ENCODE results near the gene MMP25. TPM values are rescaled to one million over a fixed set of nuclear protein-coding genes. Genes with fewer than 3 reads are reported as not detected.

Gene MMP25
- total RNA-seq, 3 donors from 2014 or later (not counting 1 experiment from before 2014, with no cell fraction given), result 2.0 to 62.2 (median 5.6) TPM

DNA sequence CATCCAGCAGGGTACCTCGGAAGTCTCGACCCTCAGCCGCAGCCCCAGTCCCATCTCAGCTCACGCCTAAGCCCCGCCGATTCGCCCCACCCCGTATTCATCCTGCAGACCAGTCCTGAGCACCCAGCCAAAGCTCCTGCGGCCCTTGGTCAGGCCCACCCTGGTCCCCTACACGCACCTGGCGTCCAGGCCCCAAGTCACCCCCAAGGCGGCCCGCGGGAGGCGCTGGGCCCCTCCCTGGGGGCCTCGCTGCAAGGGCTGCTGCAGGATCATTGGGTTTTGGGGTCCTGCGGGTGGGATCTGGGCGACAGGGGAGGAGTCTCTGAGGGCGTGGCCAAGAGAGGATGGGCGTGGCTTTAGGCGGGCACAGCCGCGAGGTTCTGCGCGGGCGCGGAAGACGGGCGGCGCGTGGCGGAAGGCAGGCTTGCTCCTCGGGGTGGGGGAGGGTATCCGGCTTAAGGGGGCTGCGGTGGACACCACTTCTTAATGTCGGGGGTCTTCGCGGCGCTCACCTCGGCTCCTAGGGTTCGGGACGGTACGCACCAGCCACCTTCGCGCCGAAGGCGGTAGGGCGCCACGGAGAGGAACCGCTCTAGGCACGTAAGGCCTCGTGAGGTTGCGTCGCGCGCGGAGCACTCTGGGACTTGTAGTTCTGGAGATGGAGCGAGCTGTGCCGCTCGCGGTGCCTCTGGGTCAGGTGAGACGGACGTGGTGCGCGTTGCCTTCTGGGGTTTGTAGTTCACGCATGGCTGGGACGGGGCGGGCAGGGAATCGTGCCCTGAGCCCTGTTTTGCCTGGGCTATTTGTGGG is 22.5 kb upstream of the MMP25 start, which contains the start of the genes HCFC1R1 and THOC6:
Gene HCFC1R1 (minus strand): TSS at position 274 of the 810 bp plus-strand sequence. CDS start 1 bp downstream, at position 273.
Gene THOC6 (plus strand): TSS at position 367 of the 810 bp plus-strand sequence. CDS start 292 bp downstream, at position 659.
- no peaks in the 10 kb centered on the region for H3K9me3 ChIP-seq (ENCODE audit: control insufficient read depth, insufficient read depth, low read length)
- ATAC-seq, result peak; percentile 68 to 92 (median 83)
- peaks cover 69% of the 10 kb centered on the region for H3K4me1 ChIP-seq (ENCODE audit: control insufficient read depth, insufficient read depth, low read length)
- WGBS (ENCODE audit: insufficient coverage), result under 1% methylated on average over 69 of the region's 69 CpGs
- peaks cover 0 to 5% of the 10 kb centered on the region in 2 donors for H3K27me3 Mint-ChIP-seq (ENCODE audit: low read depth in 2 of 2)
- H3K27ac ChIP-seq (ENCODE audit: low read length), result peak within 1 kb of the TSS; percentile 86
- peaks cover 35 to 60% of the 10 kb centered on the region in 2 donors for H3K4me1 Mint-ChIP-seq
- no peaks in the 10 kb centered on the region for H3K36me3 Mint-ChIP-seq
- intact Hi-C loops (cut with micrococcal nuclease), result no loop called here
- H3K36me3 ChIP-seq (ENCODE audit: control insufficient read depth, insufficient read depth, low read length), result peaks cover 15% of the 10 kb centered on the region
- H3K4me3 Mint-ChIP-seq, result peak within 1 kb of the TSS; percentile 94
- TF ChIP-seq, protein P1, sequence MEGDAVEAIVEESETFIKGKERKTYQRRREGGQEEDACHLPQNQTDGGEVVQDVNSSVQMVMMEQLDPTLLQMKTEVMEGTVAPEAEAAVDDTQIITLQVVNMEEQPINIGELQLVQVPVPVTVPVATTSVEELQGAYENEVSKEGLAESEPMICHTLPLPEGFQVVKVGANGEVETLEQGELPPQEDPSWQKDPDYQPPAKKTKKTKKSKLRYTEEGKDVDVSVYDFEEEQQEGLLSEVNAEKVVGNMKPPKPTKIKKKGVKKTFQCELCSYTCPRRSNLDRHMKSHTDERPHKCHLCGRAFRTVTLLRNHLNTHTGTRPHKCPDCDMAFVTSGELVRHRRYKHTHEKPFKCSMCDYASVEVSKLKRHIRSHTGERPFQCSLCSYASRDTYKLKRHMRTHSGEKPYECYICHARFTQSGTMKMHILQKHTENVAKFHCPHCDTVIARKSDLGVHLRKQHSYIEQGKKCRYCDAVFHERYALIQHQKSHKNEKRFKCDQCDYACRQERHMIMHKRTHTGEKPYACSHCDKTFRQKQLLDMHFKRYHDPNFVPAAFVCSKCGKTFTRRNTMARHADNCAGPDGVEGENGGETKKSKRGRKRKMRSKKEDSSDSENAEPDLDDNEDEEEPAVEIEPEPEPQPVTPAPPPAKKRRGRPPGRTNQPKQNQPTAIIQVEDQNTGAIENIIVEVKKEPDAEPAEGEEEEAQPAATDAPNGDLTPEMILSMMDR (IDR thresholded peaks at IDR 0.05), result no peak
- peak within 1 kb of the TSS; percentile 91 to 92 for H3K27ac Mint-ChIP-seq
- H3K4me3 ChIP-seq (ENCODE audit: low read length), result peak within 1 kb of the TSS; percentile 78
- peaks cover 4% of the 10 kb centered on the region for H3K27me3 ChIP-seq (ENCODE audit: control insufficient read depth, insufficient read depth, low read length)
- H3K9me3 Mint-ChIP-seq, result no peaks in the 10 kb centered on the region
- peak; percentile 91 to 99 for DNase-seq

DNA sequence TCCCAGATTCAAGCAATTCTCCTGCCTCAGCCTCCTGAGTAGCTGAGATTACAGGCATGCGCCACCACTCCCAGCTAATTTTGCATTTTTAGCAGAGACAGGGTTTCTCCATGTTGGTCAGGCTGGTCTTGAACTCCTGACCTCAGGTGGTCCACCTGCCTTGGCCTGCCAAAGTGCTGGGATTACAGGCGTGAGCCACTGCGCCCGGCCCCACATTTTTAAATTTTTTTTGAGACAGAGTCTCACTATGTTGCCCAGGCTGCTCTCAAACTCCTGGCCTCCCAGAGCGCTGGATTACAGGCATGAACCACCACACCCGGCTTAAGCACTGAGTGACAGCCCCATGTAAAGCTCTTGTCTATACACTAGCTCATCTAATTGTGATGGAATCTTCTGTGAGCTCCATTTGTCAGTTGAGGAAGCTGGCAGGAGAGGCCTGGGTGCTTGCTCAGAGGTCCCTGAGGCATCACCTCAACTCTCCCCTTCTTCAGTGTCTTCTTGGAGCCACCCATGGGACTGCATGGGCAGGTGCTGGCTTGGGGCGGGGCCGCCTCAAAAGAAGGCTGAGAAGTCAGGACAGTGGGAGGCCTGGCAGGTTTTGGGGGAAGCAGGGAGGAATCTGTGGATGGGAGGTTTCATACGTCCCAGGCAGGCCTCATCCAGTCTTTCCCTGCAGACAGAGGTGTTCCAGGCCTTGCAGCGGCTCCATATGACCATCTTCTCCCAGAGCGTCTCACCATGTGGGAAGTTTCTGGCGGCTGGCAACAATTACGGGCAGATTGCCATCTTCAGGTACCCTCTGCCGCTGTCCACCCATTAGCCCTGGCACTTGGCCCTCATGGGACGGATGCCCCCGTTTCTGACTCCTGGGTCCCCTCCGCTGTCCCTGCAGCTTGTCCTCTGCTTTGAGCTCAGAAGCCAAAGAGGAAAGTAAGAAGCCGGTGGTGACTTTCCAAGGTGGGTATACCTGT is 21.0 kb upstream of the MMP25 start:
- intact Hi-C loops (cut with micrococcal nuclease), result no loop called here
- no peak overlapping the region for H3K27ac Mint-ChIP-seq
- Histone ChIP-seq H3K4me1 (ENCODE audit: control insufficient read depth, insufficient read depth, low read length) (peaks cover 69% of the 10 kb centered on the region), H3K4me3 (ENCODE audit: low read length) (no peak overlapping the region), H3K36me3 (ENCODE audit: control insufficient read depth, insufficient read depth, low read length) (peaks cover 15% of the 10 kb centered on the region), H3K9me3 (ENCODE audit: control insufficient read depth, insufficient read depth, low read length) (no peaks in the 10 kb centered on the region), H3K27ac (ENCODE audit: low read length) (no peak overlapping the region), H3K27me3 (ENCODE audit: control insufficient read depth, insufficient read depth, low read length) (peaks cover 15% of the 10 kb centered on the region)
- H3K9me3 Mint-ChIP-seq, result no peaks in the 10 kb centered on the region
- H3K4me3 Mint-ChIP-seq, result no peak overlapping the region
- no peak for DNase-seq
- no peaks in the 10 kb centered on the region for H3K36me3 Mint-ChIP-seq
- H3K4me1 Mint-ChIP-seq, result peaks cover 36 to 67% of the 10 kb centered on the region in 2 donors
- 96% methylated on average over 18 of the region's 18 CpGs for WGBS (ENCODE audit: insufficient coverage)
- TF ChIP-seq, protein P1 (IDR thresholded peaks at IDR 0.05), result no peak
- H3K27me3 Mint-ChIP-seq (ENCODE audit: low read depth in 2 of 2), result peaks cover 7 to 17% of the 10 kb centered on the region in 2 donors
- ATAC-seq, result no peak

DNA sequence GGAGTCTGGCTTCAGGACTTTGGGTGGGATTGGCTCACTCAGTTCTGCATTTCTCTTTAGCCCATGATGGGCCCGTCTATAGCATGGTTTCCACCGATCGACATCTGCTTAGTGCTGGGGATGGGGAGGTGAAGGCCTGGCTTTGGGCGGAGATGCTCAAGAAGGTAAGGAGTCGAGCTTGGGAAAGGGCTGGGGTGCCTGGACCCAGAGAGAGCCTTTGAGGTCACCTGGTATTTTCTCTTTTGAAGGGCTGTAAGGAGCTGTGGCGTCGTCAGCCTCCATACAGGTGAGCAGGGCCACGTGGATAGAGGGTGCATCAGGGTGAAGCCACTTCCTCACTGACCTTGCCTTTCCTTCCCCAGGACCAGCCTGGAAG is 20.4 kb upstream of the MMP25 start:
- no peak overlapping the region for H3K4me3 Mint-ChIP-seq
- TF ChIP-seq, protein P1 (IDR thresholded peaks at IDR 0.05), result no peak
- H3K4me1 Mint-ChIP-seq, result peaks cover 36 to 61% of the 10 kb centered on the region in 2 donors
- no peak overlapping the region for H3K4me3 ChIP-seq (ENCODE audit: low read length)
- no peaks in the 10 kb centered on the region for H3K9me3 ChIP-seq (ENCODE audit: control insufficient read depth, insufficient read depth, low read length)
- peaks cover 15% of the 10 kb centered on the region for H3K36me3 ChIP-seq (ENCODE audit: control insufficient read depth, insufficient read depth, low read length)
- 96% methylated on average over 8 of the region's 8 CpGs for WGBS (ENCODE audit: insufficient coverage)
- DNase-seq (no peak), ATAC-seq (no peak)
- H3K27ac Mint-ChIP-seq, result no peak overlapping the region
- peaks cover 62% of the 10 kb centered on the region for H3K4me1 ChIP-seq (ENCODE audit: control insufficient read depth, insufficient read depth, low read length)
- intact Hi-C loops (cut with micrococcal nuclease), result no loop called here
- H3K27me3 Mint-ChIP-seq (ENCODE audit: low read depth in 2 of 2), result peaks cover 7 to 21% of the 10 kb centered on the region in 2 donors
- no peaks in the 10 kb centered on the region for H3K36me3 Mint-ChIP-seq
- H3K27me3 ChIP-seq (ENCODE audit: control insufficient read depth, insufficient read depth, low read length), result peaks cover 22% of the 10 kb centered on the region
- no peak overlapping the region for H3K27ac ChIP-seq (ENCODE audit: low read length)
- no peaks in the 10 kb centered on the region for H3K9me3 Mint-ChIP-seq

Data from natural killer cell (primary cell).